Measurements from ENCODE around the gene ERGIC3. TPM values are rescaled to one million over a fixed set of nuclear protein-coding genes. Genes with fewer than 3 reads are reported as not detected.

The ERGIC3 gene
- total and polyA plus RNA-seq, 2 donors (not counting 3 experiments of a cell fraction or from before 2014, with no cell fraction given), result 203 to 419 TPM

DNA sequence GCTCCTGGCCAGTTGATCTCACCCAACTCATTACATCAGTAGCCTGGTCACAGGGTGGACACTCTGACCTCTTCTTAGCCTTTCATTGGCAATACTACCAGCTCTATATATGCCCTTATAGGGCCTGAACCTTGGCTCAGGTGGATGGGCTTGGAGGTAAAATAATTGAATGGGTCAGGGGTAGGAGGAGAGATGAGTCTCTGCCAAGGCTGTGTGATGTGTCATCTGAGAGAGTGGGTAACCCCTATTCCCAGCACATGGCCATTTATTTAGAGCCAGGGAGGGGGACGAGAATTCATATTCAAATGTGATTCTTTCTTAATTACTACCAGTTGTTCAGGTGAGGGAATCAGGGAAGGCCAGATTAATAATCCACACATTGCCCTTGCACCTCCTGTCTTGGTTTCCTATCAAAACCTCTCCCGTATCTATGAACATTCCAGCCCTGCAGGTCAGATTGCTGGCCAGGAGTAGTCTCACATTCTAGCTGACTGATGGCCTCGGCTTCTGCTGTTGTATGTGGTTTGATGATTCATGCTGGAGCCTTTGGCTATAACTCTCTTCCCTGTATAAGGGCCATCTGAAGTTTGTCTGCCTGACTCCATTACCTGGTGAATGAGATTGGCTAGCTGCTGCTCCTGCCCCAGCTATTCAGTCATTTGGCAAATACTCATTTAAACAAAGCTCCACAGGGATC, 25.8 kb upstream of the ERGIC3 start:
- Histone ChIP-seq H3K9ac (replicated peaks; ENCODE audit: extremely low read depth, insufficient read depth, low read length) (no peak overlapping the region), H3K4me2 (ENCODE audit: insufficient read depth, low read length) (no peak overlapping the region), H3K4me1 (ENCODE audit: control insufficient read depth, extremely low read depth, insufficient read depth, low read length) (no peaks in the 10 kb centered on the region), H2AFZ (ENCODE audit: low read depth, low read length) (no peak overlapping the region), H3K27ac (ENCODE audit: insufficient read depth, low read depth, low read length) (no peak overlapping the region), H3K9me1 (replicated peaks; ENCODE audit: control insufficient read depth, extremely low read depth, insufficient read depth, low read length) (no peaks in the 10 kb centered on the region), H4K20me1 (replicated peaks; ENCODE audit: control insufficient read depth, extremely low read depth, insufficient read depth, low read length) (no peaks in the 10 kb centered on the region), H3K4me3 (replicated peaks in 1 of 3; ENCODE audit: insufficient read depth in 1 of 3, low read depth in 1 of 3, low read length in 3 of 3) (no peak overlapping the region), H3K79me2 (ENCODE audit: control insufficient read depth, insufficient read depth, low read length) (no peaks in the 10 kb centered on the region), H3K27me3 (ENCODE audit: control insufficient read depth in 2 of 2, insufficient read depth in 2 of 2, low read length in 2 of 2) (no peaks in the 10 kb centered on the region), H3K36me3 (ENCODE audit: control insufficient read depth in 2 of 2, extremely low read depth in 1 of 2, insufficient read depth in 2 of 2, low read length in 2 of 2) (peaks cover 0 to 3% of the 10 kb centered on the region in 2 experiments), H3K9me3 (replicated peaks; ENCODE audit: control insufficient read depth, insufficient read depth, low read length) (no peaks in the 10 kb centered on the region)
- ChIA-PET CTCF (interaction anchor here (0.9 to 2.8 kb wide), 6 partner anchors 8 to 160 kb away, joined by 3 to 9 read pairs (median 3); no protein-coding TSS in a partner anchor), POLR2A (no interaction called here)
- no peak for DNase-seq (ENCODE audit: low read depth, low spot score)
- TF ChIP-seq FOS (IDR thresholded peaks at IDR 0.05; ENCODE audit: borderline replicate concordance, insufficient read depth, low read length) (no peak), JUN (IDR thresholded peaks at IDR 0.05; ENCODE audit: borderline replicate concordance, insufficient read depth, insufficient read length, low read depth) (no peak), POLR2AphosphoS5 (IDR thresholded peaks at IDR 0.05; ENCODE audit: insufficient read depth, low read depth, low read length) (no peak), MYC (IDR thresholded peaks at IDR 0.05; ENCODE audit: low read depth, low read length) (no peak), EZH2 (IDR thresholded peaks at IDR 0.05; ENCODE audit: borderline replicate concordance, low read depth, low read length, severe bottlenecking) (no peak), GATA2 (IDR thresholded peaks at IDR 0.05; ENCODE audit: insufficient read depth, insufficient read length, low read depth, low read length) (no peak), POLR2A (IDR thresholded peaks at IDR 0.05; ENCODE audit: low read depth, low read length) (no peak)
- TF ChIP-seq, protein P1, sequence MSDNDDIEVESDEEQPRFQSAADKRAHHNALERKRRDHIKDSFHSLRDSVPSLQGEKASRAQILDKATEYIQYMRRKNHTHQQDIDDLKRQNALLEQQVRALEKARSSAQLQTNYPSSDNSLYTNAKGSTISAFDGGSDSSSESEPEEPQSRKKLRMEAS (IDR thresholded peaks at IDR 0.05; ENCODE audit: insufficient read depth, insufficient read length), result no peak
- TF ChIP-seq, protein P2, sequence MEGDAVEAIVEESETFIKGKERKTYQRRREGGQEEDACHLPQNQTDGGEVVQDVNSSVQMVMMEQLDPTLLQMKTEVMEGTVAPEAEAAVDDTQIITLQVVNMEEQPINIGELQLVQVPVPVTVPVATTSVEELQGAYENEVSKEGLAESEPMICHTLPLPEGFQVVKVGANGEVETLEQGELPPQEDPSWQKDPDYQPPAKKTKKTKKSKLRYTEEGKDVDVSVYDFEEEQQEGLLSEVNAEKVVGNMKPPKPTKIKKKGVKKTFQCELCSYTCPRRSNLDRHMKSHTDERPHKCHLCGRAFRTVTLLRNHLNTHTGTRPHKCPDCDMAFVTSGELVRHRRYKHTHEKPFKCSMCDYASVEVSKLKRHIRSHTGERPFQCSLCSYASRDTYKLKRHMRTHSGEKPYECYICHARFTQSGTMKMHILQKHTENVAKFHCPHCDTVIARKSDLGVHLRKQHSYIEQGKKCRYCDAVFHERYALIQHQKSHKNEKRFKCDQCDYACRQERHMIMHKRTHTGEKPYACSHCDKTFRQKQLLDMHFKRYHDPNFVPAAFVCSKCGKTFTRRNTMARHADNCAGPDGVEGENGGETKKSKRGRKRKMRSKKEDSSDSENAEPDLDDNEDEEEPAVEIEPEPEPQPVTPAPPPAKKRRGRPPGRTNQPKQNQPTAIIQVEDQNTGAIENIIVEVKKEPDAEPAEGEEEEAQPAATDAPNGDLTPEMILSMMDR (IDR thresholded peaks at IDR 0.05; ENCODE audit: extremely low read depth in 1 of 2, insufficient read depth in 1 of 2, low read depth in 1 of 2, low read length in 2 of 2), result no peak
- intact Hi-C loops (cut with micrococcal nuclease), result loop anchor here (10.0 kb wide), 2 partner anchors 99 to 179 kb away; partner anchors contain the start of genes NFS1, ROMO1 and SPAG4
- FAIRE-seq, result no peak
- dilution Hi-C loops (cut with MboI; ENCODE audit: extremely low pct_ligation_motif_present, low sequenced_read_pairs), result no loop called here
- BruUV-seq (replicated peaks), result no TSS peak
